Measurements from ENCODE around the gene CCDC71L.
"Not testable (repeated sequence)": the region's sequence is repeated elsewhere in the genome, so short reads cannot be mapped to it uniquely, and the experiment has no call there.

Gene CCDC71L

GRCh38 chr7:106679153-106679931, 18.4 kb upstream of the CCDC71L start:
- no peaks in the 10 kb centered on the region for H4K20me1 ChIP-seq
- no peak overlapping the region for H3K27ac ChIP-seq
- TF ChIP-seq Cebpa-rat (IDR thresholded peaks at IDR 0.05) = no peak
- no peak overlapping the region for H3K4me3 ChIP-seq
- no peak overlapping the region for H3K4me2 ChIP-seq
- no peaks in the 10 kb centered on the region for H3K27me3 ChIP-seq
- H3K9ac ChIP-seq = no peak overlapping the region
- H3K36me3 ChIP-seq = no peaks in the 10 kb centered on the region
- H3K9me3 ChIP-seq = no peaks in the 10 kb centered on the region
- no peaks in the 10 kb centered on the region for H3K4me1 ChIP-seq

- no peaks in the 10 kb centered on the region for H3K36me3 ChIP-seq
- H4K20me1 ChIP-seq = no peaks in the 10 kb centered on the region
- H3K4me3 ChIP-seq = no peak overlapping the region
- H3K27me3 ChIP-seq = no peaks in the 10 kb centered on the region
- H3K9ac ChIP-seq = no peak overlapping the region
- no peaks in the 10 kb centered on the region for H3K4me1 ChIP-seq
- no peak overlapping the region for H3K4me2 ChIP-seq
- no peak for TF ChIP-seq Cebpa-rat (IDR thresholded peaks at IDR 0.05)
- H3K27ac ChIP-seq = no peak overlapping the region
- H3K9me3 ChIP-seq = no peaks in the 10 kb centered on the region
These were observed 17.8 kb upstream of the CCDC71L start for GRCh38 chr7:106678795-106679152.

GRCh38 chr7:106676506-106676905, 15.5 kb upstream of the CCDC71L start:
- H3K4me2 ChIP-seq, H3K9ac ChIP-seq, H3K9me3 ChIP-seq: not testable (repeated sequence)

GRCh38 chr7:106673688-106674087, 12.7 kb upstream of the CCDC71L start:
- H3K9ac ChIP-seq, H3K36me3 ChIP-seq, H3K4me1 ChIP-seq, H3K9me3 ChIP-seq, H3K4me3 ChIP-seq, H3K4me2 ChIP-seq, H4K20me1 ChIP-seq, H3K27ac ChIP-seq, H3K27me3 ChIP-seq: not testable (repeated sequence)

More at GRCh38 chr7:106676506-106676905, 15.5 kb upstream of the CCDC71L start:
- H3K4me1 ChIP-seq, H3K4me3 ChIP-seq, H3K36me3 ChIP-seq, H3K27ac ChIP-seq, H4K20me1 ChIP-seq, H3K27me3 ChIP-seq: not testable (repeated sequence)

- not testable (repeated sequence) for H3K27ac ChIP-seq, H3K27me3 ChIP-seq, H3K4me1 ChIP-seq, H4K20me1 ChIP-seq, H3K36me3 ChIP-seq, H3K4me3 ChIP-seq, H3K4me2 ChIP-seq, H3K9ac ChIP-seq, H3K9me3 ChIP-seq
These were observed 11.0 kb upstream of the CCDC71L start for GRCh38 chr7:106671930-106672329.

- no peak overlapping the region for H3K4me2 ChIP-seq
- no peaks in the 10 kb centered on the region for H4K20me1 ChIP-seq
- H3K27me3 ChIP-seq = no peaks in the 10 kb centered on the region
- no peaks in the 10 kb centered on the region; the same call in 1 of the 2 replicates for H3K9me3 ChIP-seq
- no peak overlapping the region for H3K27ac ChIP-seq
- H3K4me1 ChIP-seq = no peaks in the 10 kb centered on the region
- no peak for TF ChIP-seq Cebpa-rat (IDR thresholded peaks at IDR 0.05)
- no peaks in the 10 kb centered on the region for H3K36me3 ChIP-seq
- H3K4me3 ChIP-seq = no peak overlapping the region
- no peak overlapping the region for H3K9ac ChIP-seq
These were observed 10.2 kb upstream of the CCDC71L start for GRCh38 chr7:106671160-106671559.

- H3K27me3 ChIP-seq = no peaks in the 10 kb centered on the region
- H4K20me1 ChIP-seq = no peaks in the 10 kb centered on the region
- no peaks in the 10 kb centered on the region; the same call in 1 of the 2 replicates for H3K9me3 ChIP-seq
- H3K4me2 ChIP-seq = no peak overlapping the region
- H3K9ac ChIP-seq = no peak overlapping the region
- H3K4me3 ChIP-seq = no peak overlapping the region
- no peaks in the 10 kb centered on the region for H3K4me1 ChIP-seq
- H3K36me3 ChIP-seq = no peaks in the 10 kb centered on the region
- no peak for TF ChIP-seq Cebpa-rat (IDR thresholded peaks at IDR 0.05)
- H3K27ac ChIP-seq = no peak overlapping the region
These were observed 8.0 kb upstream of the CCDC71L start for GRCh38 chr7:106668861-106669524.

GRCh38 chr7:106666353-106666752, 5.4 kb upstream of the CCDC71L start:
- H3K4me1 ChIP-seq = no peaks in the 10 kb centered on the region
- H3K4me3 ChIP-seq = no peak overlapping the region
- H3K27me3 ChIP-seq = no peaks in the 10 kb centered on the region
- H3K9me3 ChIP-seq = no peaks in the 10 kb centered on the region
- no peak overlapping the region for H3K9ac ChIP-seq
- no peak for TF ChIP-seq Cebpa-rat (IDR thresholded peaks at IDR 0.05)
- no peaks in the 10 kb centered on the region for H3K36me3 ChIP-seq
- H3K27ac ChIP-seq = no peak overlapping the region
- H4K20me1 ChIP-seq = no peaks in the 10 kb centered on the region
- H3K4me2 ChIP-seq = no peak overlapping the region

GRCh38 chr7:106664343-106664742, 3.4 kb upstream of the CCDC71L start:
- no peak for TF ChIP-seq Cebpa-rat (IDR thresholded peaks at IDR 0.05)
- Histone ChIP-seq H3K4me1 (peaks cover 2% of the 10 kb centered on the region), H3K27me3 (no peaks in the 10 kb centered on the region), H3K4me3 (no peak overlapping the region), H3K4me2 (no peak overlapping the region), H3K9me3 (no peaks in the 10 kb centered on the region), H3K27ac (no peak overlapping the region), H4K20me1 (no peaks in the 10 kb centered on the region), H3K36me3 (no peaks in the 10 kb centered on the region), H3K9ac (no peak overlapping the region)

GRCh38 chr7:106659963-106660861, 746 bp downstream of the CCDC71L start:
- no peaks in the 10 kb centered on the region for H3K36me3 ChIP-seq
- H3K9ac ChIP-seq = peak overlapping the region; percentile 92
- peaks cover 27% of the 10 kb centered on the region for H3K4me1 ChIP-seq
- H3K4me2 ChIP-seq = peak overlapping the region; percentile 91
- no peaks in the 10 kb centered on the region for H3K27me3 ChIP-seq
- peak overlapping the region; percentile 91 for H3K4me3 ChIP-seq
- no peak for TF ChIP-seq Cebpa-rat (IDR thresholded peaks at IDR 0.05)
- H3K9me3 ChIP-seq = no peaks in the 10 kb centered on the region
- H4K20me1 ChIP-seq = no peaks in the 10 kb centered on the region
- H3K27ac ChIP-seq = peak overlapping the region; percentile 93
